Prostate gland (tissue), 2 donors: ENCODE results near the gene GRAMD1B.

Experiments used
- POLR2A ChIP-seq: fragments of 450-650 bp; IDR thresholded peaks from one replicate; pipeline ENCODE4 v1.6.1; 2016; ENCODE audit warnings: antibody characterized with exemption, mild to moderate bottlenecking
- TF ChIP-seq, protein P1 (sequence below), 4 experiments: fragments of 200-600 bp in 2 of 4; fragments of 450-650 bp in 2 of 4; sonication (generic) in 2 of 4; IDR thresholded peaks; 1 replicate in 3 of 4; 2 replicates in 1 of 4; pipeline ENCODE4 v1.5.1; 2016 to 2019; ENCODE audit warnings: antibody characterized with exemption in 4 of 4, mild to moderate bottlenecking in 2 of 4, moderate library complexity in 2 of 4

DNA sequence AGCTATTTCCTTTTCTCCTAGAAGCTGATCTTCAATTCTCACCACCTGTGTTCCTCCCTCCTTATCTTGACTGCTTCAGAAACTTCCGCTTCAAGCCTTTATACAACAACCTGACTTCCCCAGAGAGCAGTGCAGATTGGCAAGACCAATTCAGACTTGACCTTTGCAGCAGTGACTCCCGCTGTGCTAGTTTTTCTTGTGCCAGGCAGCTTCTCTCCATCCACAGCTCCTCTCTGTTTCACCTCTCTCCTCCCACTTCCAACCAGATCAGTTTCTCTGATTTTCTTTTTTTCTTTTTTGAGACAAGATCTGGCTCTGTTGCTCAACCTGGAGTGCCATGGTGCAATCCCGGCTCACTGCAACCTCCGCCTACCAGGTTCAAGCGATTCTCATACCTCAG, 74.3 kb downstream of the GRAMD1B start:
- TF ChIP-seq, protein P1, sequence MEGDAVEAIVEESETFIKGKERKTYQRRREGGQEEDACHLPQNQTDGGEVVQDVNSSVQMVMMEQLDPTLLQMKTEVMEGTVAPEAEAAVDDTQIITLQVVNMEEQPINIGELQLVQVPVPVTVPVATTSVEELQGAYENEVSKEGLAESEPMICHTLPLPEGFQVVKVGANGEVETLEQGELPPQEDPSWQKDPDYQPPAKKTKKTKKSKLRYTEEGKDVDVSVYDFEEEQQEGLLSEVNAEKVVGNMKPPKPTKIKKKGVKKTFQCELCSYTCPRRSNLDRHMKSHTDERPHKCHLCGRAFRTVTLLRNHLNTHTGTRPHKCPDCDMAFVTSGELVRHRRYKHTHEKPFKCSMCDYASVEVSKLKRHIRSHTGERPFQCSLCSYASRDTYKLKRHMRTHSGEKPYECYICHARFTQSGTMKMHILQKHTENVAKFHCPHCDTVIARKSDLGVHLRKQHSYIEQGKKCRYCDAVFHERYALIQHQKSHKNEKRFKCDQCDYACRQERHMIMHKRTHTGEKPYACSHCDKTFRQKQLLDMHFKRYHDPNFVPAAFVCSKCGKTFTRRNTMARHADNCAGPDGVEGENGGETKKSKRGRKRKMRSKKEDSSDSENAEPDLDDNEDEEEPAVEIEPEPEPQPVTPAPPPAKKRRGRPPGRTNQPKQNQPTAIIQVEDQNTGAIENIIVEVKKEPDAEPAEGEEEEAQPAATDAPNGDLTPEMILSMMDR (IDR thresholded peaks at IDR 0.05): no peak
- TF ChIP-seq POLR2A: no peak
